ENCODE data around the gene PARL.

PARL gene

DNA sequence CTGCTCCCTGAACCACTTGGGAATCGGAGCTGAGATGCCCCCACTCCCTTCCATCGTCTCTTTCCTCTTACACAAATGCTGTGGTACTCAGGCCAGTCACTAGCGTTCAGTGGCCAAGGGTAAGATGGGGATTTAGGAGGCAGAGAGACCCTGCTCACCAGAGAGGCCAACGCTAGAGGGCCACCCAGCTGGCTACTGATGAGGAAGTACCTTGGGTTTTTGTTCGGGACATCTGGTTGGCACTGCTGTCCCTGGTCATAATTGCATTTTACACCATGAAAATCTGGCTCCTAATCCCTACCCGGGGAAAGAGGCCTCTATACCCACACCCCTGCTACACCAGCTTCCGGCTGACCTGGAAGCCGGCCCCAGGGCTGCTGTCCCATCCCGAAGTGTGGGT, 67.0 kb downstream of the PARL start:
- no peak for DNase-seq (ENCODE audit: low spot score)

DNA sequence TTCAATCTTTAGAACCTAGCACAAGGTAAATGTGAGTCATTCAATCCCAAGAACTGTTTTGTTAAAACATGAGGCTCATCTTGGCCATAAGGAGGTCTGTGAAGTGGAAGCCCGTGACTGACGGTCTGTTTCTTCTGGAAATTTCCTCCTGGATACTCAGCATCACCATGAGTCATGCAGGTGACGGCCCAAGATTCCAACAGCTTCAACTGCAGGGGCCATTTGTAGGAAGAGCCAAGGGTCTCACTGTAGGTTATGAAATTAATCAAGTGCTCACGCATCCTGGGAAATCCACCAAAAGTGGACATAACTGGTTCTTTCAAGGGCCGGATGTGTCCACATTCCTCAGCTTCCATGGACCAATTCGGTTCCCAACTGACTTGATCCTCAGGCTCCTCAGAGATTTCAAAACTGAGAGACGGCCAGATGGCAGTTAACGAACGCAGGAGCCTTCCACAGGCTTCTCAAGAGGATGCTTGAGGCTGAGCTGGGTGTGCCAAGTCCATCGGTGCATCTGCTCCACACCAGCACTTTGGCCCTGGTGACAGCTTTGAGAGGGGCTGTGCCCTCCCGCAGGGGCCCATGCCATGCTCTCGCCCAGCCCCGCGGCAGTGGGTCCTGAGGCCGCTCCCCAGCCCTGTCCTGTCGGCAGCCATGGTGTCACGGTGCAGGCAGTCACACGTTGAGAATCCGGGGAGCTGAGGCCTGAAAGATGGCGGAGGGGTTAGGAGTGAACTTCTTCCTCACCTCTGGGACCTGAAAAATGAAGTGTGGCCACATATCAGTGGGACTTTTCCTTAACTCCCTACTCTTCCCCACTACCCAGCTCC, 67.8 kb downstream of the PARL start:
- DNase-seq (ENCODE audit: low spot score): no peak

DNA sequence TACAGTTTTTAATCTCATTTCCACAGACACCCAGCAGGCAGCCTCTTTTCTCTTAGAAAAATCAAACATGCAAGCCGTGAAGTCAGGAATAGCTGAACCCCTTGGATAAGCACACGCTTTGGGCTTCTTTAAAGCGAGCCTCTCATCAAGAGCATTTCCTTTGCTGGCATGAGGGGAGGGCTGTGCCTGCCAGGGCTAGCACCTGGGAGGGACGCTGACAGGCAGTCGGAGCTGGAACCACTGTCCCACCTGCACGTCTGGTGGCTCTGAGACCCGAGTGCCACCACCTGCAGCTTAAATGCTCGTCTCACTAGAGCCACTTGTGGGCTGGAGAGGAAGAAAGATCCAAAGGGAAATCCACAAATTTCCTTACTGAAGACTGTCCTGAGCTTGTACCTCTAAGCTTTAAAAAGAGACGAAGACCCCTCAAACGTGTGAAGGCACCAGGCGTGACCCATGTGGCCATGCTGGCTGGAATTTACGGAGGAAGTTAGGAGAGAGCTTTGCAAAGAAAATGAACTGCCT, 68.7 kb downstream of the PARL start:
- DNase-seq (ENCODE audit: low spot score): no peak

DNA sequence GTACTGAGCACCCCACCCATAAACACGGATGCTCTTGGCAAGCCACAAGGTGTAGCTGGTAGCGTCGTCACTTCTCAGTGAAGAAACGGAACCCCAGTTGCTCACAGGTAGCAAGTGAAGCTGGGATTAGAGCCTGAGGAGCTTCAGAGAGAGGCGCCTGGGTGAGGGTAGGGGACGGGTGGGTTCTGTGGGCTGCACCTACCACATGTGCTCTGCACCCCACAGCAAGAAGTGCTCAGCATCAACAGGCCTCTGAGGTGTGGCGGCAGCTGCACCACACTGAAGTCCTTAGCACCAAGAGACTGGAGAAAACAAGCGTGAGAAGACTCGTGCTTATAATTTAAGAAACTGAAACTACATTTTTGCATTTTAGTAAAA, 69.1 kb downstream of the PARL start:
- DNase-seq (ENCODE audit: low spot score): no peak

DNA sequence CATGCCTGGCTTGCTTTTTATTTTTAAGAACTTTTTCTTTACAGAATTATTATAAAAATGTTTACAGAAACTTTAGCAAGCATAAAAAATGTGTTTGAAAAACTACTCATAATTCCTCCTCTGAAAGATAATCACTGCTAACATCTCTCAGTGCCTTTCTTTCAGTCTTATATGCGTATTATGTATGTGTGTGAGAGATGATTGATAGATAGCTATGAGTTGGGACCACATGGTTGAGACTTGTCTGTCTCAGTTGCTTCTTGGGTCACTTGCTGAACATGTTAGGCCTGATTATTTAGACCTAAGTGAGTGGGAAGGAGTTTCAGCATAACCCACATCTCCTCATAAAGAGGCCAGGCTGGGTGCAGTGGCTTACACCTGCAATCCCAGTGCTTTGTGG, 70.4 kb downstream of the PARL start:
- DNase-seq (ENCODE audit: low spot score): no peak

DNA sequence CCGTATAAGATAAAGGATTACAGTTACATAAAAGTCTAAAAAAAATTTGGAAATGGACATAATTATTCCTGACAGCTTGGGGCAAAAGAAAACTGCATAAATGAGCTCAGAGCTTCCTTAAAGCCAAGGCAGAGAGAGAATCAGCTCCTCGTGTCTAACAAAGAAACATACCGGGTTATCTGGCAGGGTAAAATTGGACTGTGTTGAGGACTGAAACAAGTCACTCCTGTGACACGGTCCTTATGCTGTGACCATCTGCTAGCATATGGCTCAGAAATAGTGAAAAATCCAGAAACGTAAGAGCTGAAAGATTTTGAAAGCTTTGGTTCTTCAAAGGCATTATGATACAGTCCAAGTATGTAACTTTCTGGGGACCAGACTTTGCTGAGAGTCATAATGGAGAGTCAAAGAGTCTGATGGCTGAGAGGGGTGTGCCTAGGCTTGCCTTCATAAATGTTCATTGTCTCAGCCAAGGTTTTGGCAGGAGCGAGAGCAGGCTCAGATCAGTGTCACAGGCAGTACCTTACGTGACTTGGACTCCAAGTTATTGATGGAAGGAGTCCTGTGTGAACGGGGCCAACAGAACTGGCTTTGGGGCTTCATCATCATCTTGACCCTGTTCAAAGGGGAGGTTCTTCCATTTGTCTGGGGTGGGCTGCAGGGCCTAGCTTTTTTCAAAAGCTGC, 71.8 kb downstream of the PARL start:
- no peak for DNase-seq (ENCODE audit: low spot score)

DNA sequence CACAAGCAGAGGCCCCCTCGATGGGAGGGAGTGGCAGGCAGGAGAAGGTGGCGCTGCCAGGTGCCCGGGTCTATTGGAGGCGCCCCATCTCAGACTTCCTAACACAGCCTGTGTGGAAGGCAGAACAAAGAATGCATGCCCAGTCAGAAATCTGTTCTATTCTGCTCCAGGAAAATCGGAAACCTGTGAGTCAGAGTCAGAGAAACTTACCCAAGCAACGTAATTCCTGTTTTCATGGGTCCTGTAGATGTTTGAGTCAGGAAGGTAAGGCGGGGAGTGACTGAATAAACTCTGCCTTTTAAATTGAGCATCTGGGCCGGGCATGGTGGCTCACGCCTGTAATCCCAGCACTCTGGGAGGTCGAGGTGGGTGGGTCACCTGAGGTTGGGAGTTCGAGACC, 73.0 kb downstream of the PARL start:
- DNase-seq (ENCODE audit: low spot score): no peak

DNA sequence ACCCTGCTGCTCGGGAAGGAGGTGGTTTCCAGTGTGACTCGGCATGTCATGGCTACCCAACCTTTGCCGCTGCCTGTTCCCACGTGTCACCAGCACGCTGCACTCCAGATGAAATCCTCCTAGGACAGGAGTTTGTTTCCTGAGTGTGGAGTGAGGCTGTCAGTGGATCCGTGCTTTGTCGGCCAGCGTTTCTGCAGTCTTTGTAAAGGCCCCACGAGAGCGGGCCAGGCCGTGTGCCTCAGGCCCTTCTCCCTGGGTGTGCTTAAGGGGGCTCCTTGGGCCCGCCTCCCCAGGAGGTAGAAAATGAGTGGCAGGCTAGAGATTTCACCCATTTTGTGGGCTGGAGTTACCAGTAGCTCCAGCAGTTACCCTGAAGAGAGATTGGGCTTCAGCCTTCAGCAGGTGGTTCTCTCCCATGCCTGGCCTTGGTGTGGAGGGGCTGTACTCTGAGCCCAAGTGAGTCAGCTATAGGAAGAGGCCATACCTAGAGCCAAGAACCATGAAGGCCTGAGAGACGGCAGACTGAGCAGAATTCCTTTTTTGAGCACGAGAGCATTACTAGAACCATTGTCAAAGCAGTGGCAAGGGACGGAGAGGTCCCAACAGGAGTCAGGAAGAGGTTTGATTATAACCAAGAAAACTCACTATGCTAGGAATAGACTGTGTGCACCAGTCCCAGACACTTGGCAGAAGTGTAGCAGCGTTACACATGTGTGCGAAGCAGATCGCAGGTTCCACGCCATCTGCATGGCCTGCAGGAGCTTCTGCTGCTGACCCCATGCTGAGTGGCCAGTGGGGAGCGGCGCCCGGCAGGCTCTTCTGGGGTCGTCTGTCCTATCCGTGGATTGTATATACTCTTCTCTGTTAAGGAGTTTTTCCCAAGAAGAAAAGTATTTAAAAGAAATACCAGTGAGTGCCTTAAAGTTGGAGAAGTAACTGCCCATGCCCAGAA, 73.8 kb downstream of the PARL start:
- no peak for DNase-seq (ENCODE audit: low spot score)

DNA sequence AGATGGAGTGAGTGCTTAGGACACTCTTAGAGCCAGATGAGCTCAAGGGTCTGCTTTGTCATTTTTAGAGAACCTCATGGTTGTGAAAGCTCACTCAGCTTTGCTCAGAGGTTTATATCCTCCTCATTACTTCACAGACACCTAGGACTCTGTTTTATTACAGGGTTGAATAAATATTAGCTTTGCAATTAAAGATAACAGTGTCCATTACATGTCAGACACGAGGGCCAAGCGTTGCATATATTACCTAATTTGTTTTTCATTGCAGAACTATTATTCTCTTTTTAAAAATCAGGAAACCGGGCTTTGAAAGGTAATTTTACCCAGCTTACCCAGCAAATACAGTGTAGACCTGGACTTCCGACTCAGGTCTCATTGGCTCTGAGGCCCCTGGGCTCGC, 75.4 kb downstream of the PARL start:
- no peak for DNase-seq (ENCODE audit: low spot score)

DNA sequence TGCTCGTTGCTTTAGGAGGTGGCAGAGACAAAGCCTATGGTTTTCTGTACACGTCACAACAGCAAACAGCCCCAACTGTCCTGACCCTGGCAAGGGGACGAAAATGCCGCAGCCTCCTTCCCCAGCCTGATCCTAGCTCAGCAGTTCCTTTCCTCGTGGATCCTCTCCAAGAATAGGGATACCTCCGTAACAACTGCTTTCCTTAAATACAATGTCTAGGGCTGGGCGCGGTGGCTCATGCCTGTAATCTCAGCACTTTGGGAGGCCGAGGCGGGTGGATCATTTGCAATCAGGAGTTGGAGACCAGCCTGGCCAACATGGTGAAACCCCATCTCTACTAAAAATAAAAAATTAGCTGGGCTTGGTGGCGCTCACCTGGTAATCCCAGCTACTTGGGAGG, 76.3 kb downstream of the PARL start:
- no peak for DNase-seq (ENCODE audit: low spot score)

DNA sequence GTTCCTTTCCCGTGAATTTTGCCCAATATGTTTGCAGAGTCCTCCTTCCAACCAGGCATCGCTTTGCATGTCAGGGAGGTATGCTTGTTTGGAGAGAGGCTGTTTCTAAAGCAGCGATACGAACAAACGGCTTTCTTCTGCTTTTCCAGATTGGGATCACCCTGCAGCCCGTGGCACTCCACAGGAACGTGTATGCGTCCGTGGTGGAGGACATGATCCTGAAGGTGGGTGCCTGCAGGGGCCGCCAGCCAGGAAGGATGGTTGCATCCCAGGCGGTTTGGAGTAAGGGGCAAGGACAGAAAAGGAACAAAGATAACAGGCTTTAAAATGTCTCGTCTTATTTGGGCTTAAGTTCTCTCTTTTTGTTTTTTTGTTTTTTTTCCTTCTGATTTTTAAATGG, 76.8 kb downstream of the PARL start:
- no peak for DNase-seq (ENCODE audit: low spot score)

DNA sequence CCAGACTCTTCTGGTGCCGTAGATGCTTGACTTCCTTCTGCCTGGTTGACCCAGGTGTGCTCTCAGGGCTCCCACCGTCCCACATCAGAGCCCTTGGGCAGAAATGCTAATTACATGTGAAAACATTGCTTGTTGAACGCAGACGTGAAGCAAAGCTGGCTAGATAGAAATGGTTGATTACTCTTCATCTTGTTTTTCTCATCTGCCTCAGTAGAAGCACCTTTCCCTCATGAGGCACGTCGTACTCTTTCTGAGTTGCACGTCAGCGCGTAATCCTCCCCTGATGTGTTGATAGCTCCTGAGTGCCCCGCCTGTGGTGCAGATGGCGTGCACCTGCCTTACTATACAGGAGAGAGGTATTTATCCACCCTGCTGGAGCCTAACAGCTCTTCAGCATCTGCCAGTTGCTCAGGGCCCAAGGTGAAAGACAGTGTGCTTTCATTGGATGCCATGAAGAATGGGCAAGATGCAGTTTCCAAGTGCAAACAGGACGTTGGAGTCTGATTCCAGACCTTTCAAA, 77.4 kb downstream of the PARL start:
- no peak for DNase-seq (ENCODE audit: low spot score)

DNA sequence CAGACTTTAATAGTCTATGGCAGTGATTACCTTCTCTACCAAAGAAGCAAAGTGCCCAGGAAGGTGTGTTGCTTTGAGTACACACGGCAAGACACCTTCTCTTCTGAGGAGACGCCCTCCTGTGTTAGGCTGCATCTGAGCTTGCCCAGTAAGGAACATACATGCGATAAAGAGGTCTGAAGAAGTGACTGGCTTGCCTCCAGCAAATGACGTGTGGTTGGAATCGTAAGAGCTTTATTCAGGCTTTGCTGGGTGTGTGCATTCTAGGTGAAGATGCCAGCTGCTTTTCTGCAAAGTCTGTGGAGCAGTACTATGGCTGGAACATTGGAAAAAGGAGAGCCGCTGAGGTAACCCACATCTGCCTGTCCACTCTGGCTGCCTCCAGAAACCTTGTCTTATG, 81.7 kb downstream of the PARL start:
- no peak for DNase-seq (ENCODE audit: low spot score)

DNA sequence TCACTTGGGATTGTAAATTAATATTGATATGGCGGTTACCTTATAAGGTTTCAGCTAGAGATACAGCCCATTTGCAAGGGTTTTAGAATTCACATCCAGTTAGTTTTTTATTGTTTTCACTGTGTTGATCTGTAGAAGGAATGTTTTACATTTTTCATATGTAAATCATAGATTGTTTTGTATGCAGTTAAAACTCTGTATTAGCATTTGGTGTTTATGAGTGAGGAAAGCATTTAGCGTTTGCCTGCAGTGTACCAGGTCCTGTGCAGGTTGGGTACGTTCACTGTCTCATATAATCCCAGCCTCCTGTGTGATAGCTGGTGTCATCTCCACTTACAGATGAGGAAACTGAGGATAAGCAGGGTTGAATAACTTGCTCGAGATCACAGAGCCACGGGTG, 83.1 kb downstream of the PARL start:
- no peak for DNase-seq (ENCODE audit: low spot score)

DNA sequence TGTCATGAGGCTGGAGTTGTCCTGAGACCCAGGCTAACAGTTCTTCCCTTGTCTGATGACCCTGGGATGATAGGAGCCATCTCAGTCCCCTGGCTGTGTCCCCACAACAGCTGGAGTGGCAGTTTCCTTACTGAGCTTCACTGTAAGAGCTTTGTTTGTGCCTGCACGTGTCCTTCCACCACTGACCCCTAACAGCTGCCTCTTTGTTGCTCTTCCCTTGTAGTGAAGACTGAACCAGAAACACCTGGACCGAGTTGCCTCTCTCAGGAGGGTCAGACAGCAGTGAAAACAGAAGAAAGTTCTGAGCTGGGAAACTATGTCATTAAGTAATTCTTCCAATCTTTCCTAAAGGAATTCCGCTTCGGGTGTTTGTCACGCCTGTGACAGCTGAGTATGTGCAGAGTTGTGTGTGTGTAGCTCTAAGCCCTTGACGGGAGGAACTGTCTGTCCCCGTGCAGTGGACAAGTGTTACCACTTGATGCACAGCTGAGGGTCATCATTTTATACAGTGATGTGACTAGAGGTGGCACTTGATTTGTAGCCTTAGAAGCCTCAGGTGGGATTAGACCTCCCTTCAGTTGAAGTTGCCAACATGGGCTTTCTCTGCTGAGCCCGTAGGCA, 84.3 kb downstream of the PARL start:
- no peak for DNase-seq (ENCODE audit: low spot score)

DNA sequence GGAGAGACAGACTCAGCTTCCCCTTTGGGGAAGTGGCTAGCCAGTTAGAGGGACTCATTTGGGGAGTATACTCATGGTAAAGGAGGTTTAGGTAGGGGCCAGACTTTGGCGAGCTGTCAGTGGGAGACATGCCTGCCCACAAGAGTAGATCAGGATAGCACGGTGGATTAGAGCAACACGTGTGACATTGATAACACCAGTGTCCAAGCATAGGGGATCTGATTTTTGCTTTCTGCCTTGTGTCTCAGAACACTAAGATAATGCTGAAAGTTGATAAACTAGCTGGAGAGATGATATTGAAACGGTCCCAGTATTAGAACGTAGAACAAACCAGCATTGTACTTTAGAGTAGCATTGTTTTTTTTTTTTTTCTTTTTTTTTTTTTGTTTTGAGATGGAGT, 85.2 kb downstream of the PARL start:
- no peak for DNase-seq (ENCODE audit: low spot score)

DNA sequence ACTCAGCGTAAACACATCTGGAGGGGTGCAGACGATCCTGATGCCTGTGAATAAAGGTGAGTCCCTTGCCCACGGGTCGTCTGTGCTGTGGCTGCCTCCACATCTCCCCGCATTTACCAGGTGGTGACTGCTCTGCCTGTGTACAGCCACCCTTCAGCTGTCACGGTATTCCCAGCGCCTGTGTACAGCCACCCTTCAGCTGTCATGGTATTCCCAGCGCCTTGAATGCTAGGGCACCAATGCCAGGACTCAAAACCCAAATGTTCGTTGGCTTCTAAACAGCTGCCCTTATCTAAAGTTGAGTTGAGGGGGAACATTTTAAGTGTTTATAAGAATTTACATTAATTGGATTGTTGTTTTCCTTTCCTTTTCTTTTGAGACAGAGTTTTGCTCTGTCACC, 86.7 kb downstream of the PARL start:
- DNase-seq (ENCODE audit: low spot score): no peak

DNA sequence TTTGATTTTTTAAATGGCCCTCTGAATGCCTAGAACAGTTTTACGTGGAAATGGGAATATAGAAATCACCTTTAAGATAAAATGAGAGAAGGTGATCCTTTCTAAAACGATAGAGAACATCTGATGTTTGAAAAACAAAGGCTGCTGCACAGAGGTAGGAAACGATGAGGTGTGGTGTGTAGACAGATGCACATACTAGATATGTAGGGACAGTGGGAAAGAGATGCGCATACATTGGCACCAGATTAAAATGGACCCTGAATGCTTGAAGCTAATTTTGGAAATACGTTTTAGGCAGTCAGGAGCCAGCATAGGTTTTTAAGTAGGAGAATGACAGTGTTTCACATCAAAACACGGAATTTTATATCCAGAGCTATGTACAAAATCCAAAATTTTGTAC, 88.3 kb downstream of the PARL start:
- DNase-seq (ENCODE audit: low spot score): no peak

DNA sequence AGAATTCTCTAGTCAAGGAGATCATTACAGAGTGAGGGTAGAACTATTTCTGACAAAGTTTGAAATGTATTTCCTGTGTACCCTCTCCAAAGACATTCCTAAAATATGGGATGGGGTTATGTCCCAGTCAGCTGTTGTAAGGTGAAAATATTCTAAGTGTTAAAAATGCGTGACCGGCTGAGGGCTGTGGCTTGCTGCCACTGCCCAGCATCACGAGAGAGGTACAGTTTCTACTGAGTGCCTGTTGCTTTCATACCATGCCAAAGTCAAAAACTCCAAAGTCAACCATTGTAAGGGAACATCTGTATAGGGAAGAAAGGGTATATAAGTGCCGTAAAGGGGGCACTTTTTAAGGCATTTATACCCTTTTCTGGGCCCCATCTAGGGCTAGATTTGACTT, 90.2 kb downstream of the PARL start:
- DNase-seq (ENCODE audit: low spot score): no peak

DNA sequence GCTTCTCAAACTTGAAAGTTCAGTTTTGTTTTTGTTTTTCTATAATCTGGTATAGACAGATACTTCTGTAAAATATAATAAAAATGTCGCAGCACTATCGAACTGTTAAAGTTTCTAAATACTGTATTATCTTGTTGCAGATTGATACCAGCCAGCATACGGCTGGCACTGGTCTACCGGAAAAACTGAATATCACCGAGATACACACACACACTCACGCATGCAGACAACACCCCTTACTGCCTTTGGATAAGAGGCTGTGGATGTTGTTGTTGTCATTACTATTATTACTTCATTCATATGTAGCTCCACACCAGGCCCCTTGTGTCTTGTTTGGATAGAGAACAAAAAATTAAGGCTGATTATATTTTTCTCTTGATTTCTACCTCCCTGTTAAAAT, 91.7 kb downstream of the PARL start:
- DNase-seq (ENCODE audit: low spot score): no peak

DNA sequence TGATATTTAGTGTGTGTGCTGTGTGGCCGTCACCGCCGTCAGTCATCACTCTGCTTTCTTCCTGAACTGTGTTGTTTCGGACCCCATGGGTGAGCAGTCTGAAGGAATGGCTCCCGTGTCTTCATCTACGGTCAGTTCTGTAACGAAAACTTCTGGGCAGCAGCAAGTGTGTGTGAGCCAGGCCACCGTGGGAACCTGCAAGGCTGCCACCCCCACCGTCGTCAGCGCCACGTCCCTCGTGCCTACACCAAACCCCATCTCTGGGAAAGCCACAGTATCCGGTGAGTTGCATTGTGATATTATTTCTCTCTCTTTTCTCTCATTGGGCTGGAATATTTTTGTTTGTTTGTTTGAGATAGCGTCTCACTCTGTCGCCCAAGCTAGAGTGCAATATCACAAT, 94.0 kb downstream of the PARL start:
- no peak for DNase-seq (ENCODE audit: low spot score)

DNA sequence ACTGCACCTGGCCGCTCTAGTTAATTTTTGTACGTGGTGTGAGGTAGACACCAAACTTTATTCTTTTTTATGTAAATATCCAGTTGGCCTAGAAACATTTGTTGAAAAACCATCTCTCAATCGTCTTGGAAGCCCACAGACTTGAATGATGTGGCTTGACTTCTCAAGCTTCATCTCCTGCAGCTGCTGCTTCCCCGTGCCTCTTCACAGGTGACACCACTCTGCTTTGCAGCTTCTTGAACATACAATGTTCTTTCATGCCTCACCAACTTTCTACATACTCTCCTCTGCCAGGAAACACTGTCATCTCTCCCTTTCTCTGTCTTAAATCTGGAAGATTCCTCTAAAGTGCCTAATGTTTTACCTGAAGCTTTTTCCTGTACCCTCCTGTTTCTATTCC, 94.9 kb downstream of the PARL start:
- no peak for DNase-seq (ENCODE audit: low spot score)

All from left forelimb (tissue), 1 donor.